Esophagus squamous epithelium (tissue), 4 donors: ENCODE data around the gene NEB.

Experiments used
- CTCF ChIP-seq, 6 experiments: fragments of 450-650 bp in 4 of 6; fragments of 200-600 bp in 2 of 6; sonication (generic) in 2 of 6; IDR thresholded peaks; one replicate each; pipeline ENCODE4 v1.5.1; 2016 to 2019; ENCODE audit warnings: antibody characterized with exemption in 6 of 6, mild to moderate bottlenecking in 4 of 6, moderate library complexity in 4 of 6
- POLR2A ChIP-seq, 4 donors: fragments of 450-650 bp; IDR thresholded peaks; one replicate each; pipeline ENCODE4 v1.6.1; 2017; ENCODE audit warnings: antibody characterized with exemption in 4 of 4, mild to moderate bottlenecking in 4 of 4, moderate library complexity in 3 of 4

GRCh38 chr2:151718796-151719195, 15.5 kb downstream of the NEB start:
- TF ChIP-seq CTCF (IDR thresholded peaks at IDR 0.05) (no peak), POLR2A (IDR thresholded peaks at IDR 0.05) (no peak)
